Mammary epithelial cell (primary cell): Measurements from ENCODE around the gene PRCD.
"Not testable (repeated sequence)": the region's sequence is repeated elsewhere in the genome, so short reads cannot be mapped to it uniquely, and the experiment has no call there.

ENCODE experiments used
- CTCF ChIP-seq, 2 donors: IDR thresholded peaks in 1 of 2; conservative IDR thresholded peaks in 1 of 2; 2 replicates each; pipeline ENCODE4 v1.5.1; 2011 to 2012; ENCODE audit warnings: inconsistent platforms in 2 of 2, low read length in 2 of 2, mild to moderate bottlenecking in 2 of 2, control low read depth in 1 of 2, low read depth in 1 of 2; ENCODE audit not compliant: insufficient read depth in 1 of 2; ENCODE audit errors: extremely low read depth in 1 of 2
- EZH2 ChIP-seq: IDR thresholded peaks from 2 replicates; pipeline ENCODE4 v1.6.1; 2012; ENCODE audit warnings: low read length, inconsistent platforms, borderline replicate concordance

- TF ChIP-seq CTCF (conservative IDR thresholded peaks at IDR 0.05 in 1 of 2, IDR thresholded peaks at IDR 0.05 in 1 of 2; ENCODE audit: extremely low read depth in 1 of 2, insufficient read depth in 1 of 2, low read depth in 1 of 2, low read length in 2 of 2); EZH2: not testable (repeated sequence)
These were observed 31.3 kb upstream of the PRCD start for GRCh38 chr17:76508472-76509063.
